T1000 (cell line): ENCODE data around the gene ACOX1.
"Not testable (repeated sequence)": the region's sequence is repeated elsewhere in the genome, so short reads cannot be mapped to it uniquely, and the experiment has no call there.

Experiments used
- DNase-seq: peaks from one replicate; lab custom pipeline; 2025; ENCODE audit warnings: mixed read lengths; lab: John Stamatoyannopoulos, UW

Gene ACOX1

DNA sequence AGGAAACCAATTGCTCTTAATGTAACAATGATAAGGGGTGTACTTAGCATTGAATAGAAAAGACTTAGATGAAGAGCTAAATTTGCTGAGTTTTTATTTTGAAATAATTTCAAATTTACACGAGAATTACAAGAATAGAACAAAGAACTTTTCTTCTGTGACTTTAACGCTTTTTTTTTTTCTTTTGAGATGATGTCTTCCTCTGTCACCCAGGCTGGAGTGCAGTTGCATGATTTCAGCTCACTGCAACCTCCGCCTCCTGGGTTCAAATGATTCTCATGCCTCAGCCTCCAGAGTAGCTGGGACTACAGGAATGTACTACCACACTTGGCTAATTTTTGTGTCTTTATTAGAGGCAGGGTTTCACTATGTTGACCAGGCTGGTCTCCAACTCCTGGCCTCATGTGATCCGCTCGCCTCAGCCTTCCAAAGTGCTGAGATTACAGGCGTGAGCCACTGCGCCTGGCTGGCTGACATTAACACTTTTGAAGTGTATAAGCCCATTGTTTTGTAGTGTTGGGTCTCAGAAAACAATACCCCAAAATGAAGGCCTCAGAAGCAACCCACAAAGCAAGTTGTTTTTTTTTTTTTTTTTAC, 2.2 kb upstream of the ACOX1 start:
- no peak for DNase-seq

DNA sequence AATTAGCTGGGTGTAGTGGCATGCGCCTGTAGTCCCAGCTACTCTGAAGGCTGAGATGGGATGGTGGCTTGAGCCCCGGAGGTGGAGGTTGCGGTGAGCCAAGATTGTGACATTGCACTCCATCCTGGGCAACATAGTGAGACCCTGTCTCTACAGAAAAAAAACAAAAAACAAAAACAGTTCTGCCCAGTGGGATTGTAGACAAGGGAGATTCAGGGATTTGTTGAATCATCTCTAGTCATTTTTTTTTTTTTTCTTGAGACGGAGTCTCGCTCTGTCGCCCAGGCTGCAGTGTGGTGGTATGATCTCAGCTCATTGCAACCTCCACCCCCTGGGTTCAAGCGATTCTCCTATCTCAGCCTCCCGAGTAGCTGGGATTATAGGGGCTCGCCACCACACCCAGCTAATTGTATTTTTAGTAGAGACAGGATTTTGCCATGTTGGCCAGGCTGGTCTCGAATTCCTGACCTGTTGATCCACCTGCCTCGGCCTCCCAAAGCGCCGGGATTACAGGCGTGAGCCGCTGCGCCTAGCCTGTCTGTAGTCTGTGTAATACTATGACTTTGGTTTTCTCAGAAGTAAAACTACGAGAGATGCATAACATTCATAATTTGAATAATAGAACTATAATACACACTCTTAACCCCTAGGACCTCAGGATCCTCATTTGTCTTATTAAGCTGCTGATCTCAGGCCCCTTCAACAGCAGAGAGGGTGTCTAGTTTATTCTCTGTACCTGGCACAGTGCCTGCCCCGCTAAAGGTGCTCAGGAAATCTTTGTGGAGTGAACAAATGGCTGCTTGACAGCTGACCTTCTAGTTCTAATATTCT, 1.4 kb upstream of the ACOX1 start:
- DNase-seq = no peak

DNA sequence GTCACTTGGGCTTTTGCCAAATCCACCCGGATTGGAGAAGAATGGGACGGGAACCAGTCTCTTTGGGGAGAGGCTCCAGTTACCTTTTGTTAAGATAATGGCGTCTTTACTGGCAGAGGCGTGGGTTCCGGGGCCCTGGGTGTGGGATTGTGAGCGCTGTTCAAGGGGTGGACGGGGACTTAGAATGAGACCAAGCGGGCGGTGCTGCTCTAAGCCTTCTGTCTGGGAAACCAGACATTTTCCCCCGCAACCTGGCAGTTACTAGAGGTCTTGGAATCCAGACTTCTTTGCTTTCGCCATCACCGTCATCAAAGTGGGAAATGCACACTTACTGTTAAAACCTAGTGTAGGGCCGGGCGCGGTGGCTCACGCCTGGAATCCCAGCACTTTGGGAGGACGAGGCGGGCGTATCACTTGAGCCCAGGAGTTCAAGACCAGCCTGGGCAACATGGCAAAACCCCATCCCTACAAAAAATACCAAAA, 780 bp upstream of the ACOX1 start:
- DNase-seq = no peak

DNA sequence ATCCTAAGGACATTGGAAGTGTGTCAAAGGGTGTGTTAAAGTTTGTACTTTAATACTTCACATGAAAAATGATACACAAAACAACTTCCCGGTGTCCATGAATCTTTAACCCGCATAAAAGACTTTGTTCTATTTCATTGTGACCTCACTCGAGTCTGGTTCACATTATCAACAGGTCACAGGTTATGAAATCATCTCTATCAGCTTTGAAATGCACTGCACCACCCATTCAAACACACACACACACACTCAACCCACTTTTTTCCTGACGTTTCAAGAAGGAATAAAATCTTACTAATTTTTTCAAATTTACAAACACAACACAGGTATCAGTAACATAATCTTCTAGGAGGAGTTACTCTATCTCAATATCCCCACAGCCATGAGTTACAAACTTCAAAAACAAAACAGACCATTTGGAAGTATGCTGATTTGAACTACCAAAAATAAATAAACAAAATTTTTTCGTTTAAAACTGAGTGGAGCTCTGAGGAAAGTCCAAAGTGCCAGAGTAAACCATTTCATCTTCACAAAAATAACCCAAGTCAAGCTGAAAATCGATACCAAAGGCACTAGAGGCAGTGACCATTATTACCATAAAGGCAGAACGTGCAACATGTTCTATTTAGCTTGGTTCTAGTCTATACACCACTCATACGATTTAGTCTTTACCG, 2.7 kb downstream of the ACOX1 start:
- no peak for DNase-seq

DNA sequence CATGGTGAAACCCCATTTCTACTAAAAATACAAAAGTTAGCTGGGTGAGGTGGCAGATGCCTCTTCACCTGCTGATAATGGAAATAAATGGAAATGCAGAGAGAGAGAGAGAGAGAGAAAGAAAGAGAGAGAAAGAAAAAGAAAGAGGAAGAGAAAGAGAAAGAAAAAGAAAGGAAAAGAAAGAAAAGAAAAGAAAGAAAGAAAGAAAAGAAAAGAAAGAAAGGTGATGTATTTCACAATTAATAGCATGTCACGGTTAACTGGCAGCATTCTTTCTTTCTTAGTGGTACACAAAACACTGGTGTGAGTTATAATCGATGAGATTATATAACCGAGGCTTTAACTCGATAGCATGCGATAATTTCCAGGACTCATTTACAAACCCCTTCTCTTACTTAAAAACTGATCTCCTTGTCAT, 3.2 kb downstream of the ACOX1 start:
- DNase-seq = no peak

DNA sequence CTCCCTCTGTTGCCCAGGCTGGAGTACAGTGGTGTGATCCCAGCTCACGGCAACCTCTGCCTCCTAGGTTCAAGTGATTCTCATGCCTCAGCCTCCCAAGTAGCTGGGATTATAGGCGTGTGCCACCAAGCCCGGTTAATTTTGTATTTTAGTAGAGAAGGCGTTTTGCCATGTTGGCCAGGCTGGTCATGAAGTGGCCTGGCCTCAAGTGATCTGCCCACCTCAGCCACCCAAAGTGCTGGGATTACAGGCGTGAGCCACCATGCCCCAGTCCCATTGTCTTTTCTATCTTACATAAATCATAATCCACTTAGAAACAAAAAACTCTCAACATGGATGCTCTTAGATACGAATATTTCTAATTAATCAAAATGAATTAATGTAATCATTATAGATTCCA, 3.8 kb downstream of the ACOX1 start:
- not testable (repeated sequence) for DNase-seq

DNA sequence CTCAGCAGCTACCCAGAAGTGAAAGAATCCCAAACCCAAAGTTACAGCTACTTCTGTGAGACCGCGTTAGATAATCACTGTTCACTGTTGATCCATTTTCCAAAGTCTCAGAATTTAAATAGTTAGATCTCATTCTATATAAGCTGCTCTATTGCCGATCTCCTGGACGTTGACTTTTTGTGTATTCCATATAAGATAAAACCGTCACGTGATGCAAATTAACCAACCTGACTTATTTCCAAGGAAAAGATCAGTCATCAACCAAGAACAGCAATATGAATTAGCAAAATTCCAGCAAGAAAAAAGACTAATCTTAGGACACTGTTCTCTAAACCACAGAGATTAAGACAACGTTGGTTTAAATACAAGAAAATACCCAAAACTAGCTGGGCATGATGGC, 8.3 kb downstream of the ACOX1 start:
- no peak for DNase-seq

DNA sequence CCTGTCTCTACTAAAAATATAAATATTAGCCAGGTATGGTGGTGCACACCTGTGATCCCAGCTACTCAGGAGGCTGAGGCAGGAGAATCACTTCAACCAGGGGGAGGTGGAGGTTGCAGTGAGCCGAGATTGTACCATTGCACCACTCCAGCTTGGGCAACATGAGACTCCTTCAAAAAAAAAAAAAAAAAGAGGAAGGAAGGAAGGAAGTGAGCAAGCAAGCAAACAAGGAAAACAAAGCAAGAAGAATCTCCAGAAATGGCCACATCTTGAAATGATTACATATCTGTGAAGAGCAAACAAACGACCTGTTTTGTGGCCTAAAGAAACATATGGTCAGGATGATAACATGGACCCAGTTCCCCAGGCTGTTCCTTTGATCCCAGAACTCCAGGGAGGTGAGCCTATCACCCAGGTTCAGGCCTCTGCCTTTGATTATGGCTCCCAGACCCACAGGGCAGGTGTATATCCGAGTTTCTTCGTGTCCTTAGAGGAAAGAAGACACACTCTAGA, 8.9 kb downstream of the ACOX1 start:
- no peak for DNase-seq

DNA sequence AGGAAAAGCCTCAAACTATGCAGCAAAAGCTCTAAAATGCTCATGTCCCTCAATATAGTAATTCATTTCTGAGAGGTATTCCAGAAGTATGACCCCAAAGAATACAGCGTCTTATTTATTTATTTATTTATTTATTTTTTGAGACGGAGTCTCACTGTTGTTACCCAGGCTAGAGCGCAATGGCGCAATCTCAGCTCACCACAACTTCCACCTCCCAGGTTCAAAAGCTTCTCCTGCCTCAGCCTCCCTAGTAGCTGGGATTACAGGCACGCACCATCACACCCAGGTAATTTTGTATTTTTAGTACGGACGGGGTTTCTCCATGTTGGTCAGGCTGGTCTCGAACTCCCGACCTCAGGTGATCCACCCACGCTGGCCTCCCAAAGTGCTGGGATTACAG, 9.9 kb downstream of the ACOX1 start:
- not testable (repeated sequence) for DNase-seq

DNA sequence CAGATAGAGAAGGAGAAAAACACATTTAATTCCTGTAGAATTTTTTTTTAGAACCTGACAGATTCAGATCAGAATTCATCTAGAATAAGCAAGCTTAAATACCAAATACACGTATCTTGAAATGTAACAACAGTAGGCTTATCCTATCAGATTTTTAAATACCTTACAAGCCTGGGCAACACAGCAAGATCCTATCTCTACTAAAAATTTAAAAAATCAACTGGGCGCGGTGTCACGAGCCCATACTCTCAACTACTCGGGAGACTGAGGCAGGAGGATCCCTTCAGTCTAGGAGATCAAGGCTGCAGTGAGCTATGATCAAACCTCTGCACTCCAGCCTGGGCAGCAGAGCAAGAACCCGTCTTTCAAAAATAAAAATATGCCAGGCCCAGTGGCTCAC, 13.5 kb downstream of the ACOX1 start:
- DNase-seq = no peak

DNA sequence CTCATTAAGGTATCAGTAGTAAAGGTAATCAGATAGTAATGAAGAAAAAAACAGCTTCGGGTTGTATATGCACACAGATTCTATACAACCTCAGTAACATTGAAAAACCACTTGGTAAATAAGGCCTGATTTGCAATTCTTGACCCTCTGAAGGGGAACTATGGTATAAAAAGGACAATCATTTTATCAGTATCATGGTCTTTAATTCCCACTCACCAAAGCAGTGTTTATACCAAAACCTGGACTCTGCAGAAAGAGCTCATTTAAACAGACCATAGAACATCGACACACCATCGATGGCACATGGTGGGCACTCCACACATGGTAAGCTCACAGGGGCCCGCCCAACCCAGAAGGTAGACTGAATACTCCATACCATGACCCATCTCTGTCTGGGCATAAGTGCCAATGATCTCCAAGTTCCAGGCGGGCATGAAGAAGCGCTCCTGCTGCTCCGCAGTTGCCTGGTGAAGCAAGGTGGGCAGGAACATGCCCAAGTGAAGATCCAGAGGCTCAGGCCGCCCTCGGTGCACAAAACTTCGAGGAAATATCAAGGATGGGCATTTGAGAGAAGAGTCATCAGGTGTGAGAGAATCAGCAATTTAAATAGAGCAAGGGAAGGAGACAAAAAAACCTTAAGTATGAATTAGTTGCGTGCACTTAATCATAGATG, 19.0 kb downstream of the ACOX1 start:
- no peak for DNase-seq

DNA sequence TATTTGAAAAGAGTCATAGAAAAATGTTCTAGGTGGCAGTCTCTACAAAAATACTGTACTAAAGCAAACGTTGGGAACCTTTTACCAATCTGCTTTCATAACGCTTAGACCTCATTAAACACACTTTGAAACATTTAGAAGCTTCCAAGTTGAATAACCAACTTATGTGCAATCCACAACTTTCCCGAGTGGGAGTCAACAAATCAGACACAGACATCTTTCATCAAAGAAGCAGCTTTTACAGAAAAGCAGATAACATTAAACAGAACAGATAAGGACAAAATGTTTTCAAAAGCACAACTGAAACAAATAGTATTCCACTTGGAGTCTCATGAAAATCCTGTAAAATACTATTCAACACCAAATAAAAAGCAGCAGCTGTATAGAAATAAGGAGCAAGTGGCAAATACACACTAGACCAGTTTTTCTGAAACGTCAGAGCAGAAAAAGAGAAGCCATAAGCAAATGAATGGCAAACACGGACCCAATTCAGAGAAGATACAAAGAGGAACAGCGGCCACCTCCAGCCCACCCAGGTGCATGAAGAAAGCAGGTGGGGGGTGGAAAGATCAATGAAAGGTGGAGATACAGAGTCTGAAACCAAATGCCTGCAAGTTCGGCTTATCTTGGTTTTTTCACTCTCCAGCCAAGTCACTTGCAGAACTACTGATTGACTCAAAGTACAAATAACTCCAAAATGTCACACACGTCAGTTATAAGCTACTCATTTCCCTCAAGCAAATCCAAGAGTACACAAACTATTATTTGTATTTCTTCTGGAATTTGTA, 19.7 kb downstream of the ACOX1 start:
- no peak for DNase-seq

DNA sequence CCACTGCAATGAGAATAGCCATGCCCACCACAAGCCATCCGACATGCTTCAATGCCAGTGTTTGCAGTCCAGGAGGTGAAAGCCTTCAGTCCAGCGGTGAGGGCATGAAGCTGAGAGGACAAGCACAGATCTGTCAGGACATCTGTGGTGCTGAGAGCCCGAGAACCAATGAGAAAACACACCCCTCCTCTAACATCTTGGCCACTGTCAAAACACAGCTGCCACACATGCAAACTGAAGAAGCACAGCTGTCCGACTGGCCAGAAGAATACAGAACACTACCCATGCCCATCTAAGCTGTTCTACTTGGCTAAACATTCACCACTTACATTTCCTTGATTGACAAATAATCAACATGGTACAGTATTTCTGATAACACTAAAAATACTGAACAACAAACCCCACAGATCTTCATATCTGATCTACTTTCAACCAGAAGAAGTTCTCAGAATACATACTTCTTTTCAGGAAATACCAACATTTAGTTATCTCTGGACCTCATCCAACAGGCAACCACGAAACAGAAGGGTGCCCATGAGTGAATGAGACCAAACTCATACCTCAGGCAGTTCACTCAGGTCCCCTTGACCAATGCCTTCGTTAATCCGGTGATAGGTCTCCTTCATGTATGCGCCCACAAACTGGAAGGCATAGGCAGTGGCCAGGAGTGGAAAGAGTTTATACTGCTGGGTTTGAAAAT, 28.0 kb downstream of the ACOX1 start:
- no peak for DNase-seq

DNA sequence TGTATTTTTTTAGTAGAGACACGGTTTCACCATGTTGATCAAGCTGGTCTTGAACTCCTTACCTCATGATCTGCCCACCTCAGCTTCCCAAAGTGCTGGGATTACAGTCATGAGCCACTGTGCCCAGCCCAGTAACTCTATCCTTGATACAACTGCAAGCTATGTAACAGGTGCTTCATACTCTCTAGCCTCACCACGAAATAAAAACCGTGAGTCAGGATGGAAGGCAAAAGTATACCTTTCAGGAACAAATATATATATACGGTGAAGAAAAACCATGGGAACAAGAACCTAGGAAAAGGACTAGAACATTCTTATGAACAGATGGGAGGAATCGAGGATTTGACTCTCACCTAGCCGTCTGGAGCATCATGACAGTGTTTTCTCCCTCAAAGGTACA, 28.5 kb downstream of the ACOX1 start:
- DNase-seq = no peak

DNA sequence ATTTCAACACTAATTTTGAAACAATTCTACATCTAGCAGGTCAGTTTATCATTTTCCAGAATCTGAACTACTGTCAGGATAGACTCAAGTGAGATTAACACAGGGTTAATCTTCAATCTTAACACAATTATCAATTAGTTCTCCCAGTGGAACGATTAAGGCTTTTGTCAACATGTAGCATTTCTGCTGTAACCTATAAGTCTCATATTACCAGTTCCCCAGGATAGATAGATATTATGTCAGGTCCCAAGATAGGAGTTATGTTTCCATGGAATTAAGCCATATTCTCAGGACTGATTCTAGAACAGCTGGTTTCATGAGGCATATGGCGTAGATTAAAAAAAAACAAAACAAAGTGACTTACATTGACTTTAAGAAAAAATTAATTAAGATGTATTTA, 33.8 kb downstream of the ACOX1 start:
- no peak for DNase-seq

DNA sequence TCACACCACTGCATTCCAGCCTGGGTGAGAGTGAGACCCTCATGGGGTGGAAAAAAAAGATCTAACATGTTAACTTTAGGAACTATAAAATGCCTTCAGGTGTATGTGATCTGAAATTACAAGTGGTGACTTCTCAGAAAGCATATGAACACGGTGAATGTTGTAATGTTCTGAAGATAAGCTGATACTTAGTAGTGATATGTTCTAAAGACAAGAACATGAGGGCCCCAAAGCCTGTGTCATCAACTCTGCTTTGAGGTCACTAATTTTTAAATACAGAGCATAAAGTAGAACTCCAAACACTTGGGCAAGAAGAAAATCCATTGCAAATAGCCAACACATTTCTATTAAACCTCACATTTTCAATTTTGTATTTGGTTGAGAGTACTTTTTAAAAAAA, 35.5 kb downstream of the ACOX1 start:
- DNase-seq = no peak

DNA sequence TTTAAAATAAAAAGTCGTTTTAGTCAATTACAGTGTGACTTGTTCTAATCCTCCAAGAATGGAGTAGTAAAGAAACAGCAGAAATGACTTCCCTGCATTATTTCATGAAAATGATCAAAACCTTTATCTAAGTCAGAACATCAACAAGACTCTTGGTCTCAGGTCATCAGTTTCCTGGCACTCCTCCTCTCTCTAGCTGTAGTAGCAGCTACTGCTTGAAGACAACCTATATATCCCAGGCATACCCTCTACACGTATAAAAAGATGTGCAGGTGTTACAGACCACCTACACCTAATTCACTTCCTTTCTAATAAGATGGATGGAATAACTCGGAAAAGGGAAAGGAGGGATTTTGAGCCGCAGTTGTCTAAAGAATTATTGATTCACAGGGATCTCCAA, 36.5 kb downstream of the ACOX1 start:
- no peak for DNase-seq

DNA sequence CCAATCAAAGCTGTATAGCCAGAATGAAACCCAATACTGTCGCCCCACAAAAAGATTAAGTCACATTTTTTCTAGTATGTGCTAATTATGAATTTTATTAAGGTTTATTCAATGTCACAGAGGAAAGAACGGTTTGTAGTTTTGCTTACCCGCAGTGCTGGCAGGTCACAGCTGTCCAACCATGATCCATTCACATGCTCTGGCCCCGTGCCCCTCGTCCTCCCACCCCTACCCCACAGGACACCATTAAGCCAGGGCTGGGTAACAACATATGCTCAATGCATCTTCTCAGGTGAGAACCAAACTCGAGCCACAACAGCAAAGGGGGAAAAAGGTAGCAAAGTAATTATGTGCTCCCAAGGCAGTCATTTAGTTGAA, 37.5 kb downstream of the ACOX1 start:
- DNase-seq = no peak

DNA sequence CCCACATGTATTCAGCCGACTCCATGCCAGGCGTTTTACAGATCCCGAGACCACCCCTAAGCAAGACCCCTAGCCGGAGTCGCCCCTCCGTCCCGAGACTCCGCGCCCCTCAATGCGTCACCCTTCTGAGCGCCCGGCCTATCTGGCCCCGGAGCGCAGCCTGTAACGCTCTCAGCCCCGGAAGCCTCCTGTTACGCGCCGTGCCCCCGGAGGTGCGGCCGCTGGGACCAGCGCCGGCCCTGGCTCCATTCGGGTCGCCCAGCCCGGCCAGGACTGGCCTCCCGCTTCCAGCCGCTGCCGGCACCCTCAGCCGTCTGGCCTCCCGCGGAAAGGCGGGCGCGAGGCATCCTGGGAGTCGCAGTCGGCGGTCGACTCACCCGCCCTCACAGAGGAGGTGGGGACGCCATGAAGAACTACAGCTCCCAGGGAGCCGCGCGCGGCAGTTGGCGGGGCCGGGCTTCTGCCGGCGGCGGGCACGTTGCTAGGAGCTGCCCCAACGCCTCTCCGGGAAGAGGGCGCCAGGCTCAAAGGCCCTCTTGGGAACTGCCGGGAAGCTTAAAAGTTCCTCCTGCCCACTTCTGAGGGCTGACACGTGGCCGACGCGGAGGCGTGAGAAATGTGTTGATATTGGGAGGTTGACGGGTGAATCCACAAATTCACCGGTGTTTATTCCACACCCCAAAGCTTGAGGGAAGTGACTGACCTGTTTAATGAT, 38.1 kb downstream of the ACOX1 start, which contains the start of gene FBF1:
Gene FBF1, minus strand, starts transcription at position 316 of the 715 bp plus-strand sequence. CDS start 2,893 bp downstream, outside the sequence.
- peak; percentile 94 for DNase-seq

DNA sequence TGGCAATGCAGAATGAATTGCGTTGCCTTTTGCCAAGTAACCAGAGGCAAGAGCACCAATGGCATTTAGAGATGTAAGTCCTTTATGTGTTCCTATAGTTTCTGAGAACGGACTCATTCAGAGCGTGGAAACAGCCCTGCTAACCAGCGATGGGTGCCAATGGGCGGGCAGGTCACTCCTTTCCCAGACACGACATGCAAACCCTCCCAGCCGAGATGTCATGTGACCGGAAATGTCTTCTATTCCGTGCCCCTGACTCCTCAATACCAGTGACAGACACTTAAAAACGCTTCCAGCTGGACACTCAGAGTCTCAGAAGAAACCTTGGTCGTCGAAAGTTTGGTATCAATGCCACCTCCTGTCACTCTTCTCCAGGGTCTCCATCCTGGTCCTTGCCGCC, 41.3 kb downstream of the ACOX1 start:
- no peak for DNase-seq
